Measurements from ENCODE around the gene MICALL1.

DNA sequence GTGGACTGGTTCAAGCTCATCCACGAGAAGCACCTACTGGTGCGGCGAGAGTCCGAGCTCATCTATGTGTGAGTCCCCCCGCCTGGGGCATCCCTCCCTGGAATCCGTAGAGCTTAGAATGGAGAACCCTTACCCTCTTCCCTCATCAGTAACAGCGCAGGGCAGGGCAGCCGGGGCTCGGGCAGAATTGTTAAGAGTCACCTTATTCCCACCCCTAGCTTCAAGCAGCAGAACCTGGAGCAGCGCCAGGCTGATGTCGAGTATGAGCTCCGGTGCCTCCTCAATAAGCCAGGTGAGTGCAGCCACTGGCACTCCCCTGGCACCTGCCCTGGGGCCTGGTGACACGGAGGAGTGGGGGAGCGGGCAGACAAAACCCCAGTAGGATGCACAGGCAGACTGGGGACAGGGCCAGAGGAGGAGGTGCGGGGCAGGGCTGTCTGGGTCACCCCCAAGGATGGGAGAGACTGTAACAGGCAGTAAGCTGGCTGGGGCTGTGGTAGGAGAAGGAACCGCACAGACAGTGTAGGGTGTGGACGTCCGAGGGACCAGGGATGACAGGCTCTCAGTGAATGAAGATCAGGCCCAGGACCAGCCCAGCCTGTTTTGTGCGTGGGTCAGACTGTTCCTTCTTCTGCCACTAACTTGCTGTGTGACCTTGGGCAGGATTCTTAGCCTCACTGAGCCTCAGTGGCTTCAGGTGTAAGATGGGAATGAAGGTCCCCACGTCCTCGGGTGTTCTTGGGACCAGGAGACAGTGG, 26.9 kb downstream of the MICALL1 start:
- no peak for TF ChIP-seq EZH2 (IDR thresholded peaks at IDR 0.05)
- no peak for TF ChIP-seq POLR2AphosphoS5 (IDR thresholded peaks at IDR 0.05; ENCODE audit: borderline replicate concordance, low read depth, low read length)

All from SK-N-MC (cell line).